T-helper 1 cell treated with Interleukin-12 subunit alpha and Interleukin-12 subunit beta and Interleukin-4 antibody, amounts not matched to agents 30 μg/mL and 1 μg/mL, for 36 hours (primary cell): ENCODE results near the gene KIRREL3.

Source experiments
- H3K27ac Mint-ChIP-seq: one replicate; pipeline ENCODE4 v1.8.0; 2021; ENCODE audit warnings: mild to moderate bottlenecking, mixed read lengths
- H3K27me3 Mint-ChIP-seq: one replicate; pipeline ENCODE4 v1.8.0; 2021; ENCODE audit warnings: low read depth, mixed read lengths
- H3K36me3 Mint-ChIP-seq: one replicate; pipeline ENCODE4 v1.8.0; 2021; ENCODE audit warnings: low read depth, mixed read lengths
- H3K4me1 Mint-ChIP-seq: one replicate; pipeline ENCODE4 v1.8.0; 2021; ENCODE audit warnings: low read depth, mixed read lengths
- H3K4me3 Mint-ChIP-seq: one replicate; pipeline ENCODE4 v1.8.0; 2021; ENCODE audit warnings: mild to moderate bottlenecking, moderate library complexity, mixed read lengths
- H3K9me3 Mint-ChIP-seq: one replicate; pipeline ENCODE4 v1.8.0; 2021; ENCODE audit warnings: mixed read lengths

KIRREL3 gene

GRCh38 chr11:127000291-127000968 is at the start of gene KIRREL3:
Gene KIRREL3 (minus strand): TSS chr11:127000770.
- H3K36me3 Mint-ChIP-seq: no peaks in the 10 kb centered on the region
- H3K4me1 Mint-ChIP-seq: no peaks in the 10 kb centered on the region
- no peak within 1 kb of the TSS for H3K4me3 Mint-ChIP-seq
- no peaks in the 10 kb centered on the region for H3K9me3 Mint-ChIP-seq
- H3K27me3 Mint-ChIP-seq: peaks cover 31% of the 10 kb centered on the region
- H3K27ac Mint-ChIP-seq: no peak within 1 kb of the TSS

DNA sequence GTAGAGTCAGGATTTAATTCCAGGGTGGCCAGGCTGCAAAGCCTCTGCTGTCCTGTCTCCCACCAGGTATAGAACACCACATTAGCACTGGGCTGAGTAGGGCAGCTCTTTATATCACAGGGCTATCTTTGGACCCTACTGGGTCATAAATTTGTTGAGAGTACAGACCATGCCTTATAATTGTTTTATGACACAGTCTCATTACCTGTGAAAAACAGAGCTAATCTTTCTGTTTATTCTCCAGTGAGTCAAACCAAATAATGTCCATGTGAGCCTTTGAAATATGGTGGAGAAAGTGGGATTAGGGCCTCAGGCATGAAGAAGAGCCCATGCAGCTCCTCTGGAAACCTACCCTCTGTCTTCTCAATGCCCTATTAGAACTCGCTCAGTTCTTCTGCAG is 49.6 kb upstream of the KIRREL3 start:
- no peak overlapping the region for H3K4me3 Mint-ChIP-seq
- H3K4me1 Mint-ChIP-seq: no peaks in the 10 kb centered on the region
- H3K27me3 Mint-ChIP-seq: peaks cover 3% of the 10 kb centered on the region
- H3K27ac Mint-ChIP-seq: no peak overlapping the region
- H3K36me3 Mint-ChIP-seq: no peaks in the 10 kb centered on the region
- no peaks in the 10 kb centered on the region for H3K9me3 Mint-ChIP-seq

DNA sequence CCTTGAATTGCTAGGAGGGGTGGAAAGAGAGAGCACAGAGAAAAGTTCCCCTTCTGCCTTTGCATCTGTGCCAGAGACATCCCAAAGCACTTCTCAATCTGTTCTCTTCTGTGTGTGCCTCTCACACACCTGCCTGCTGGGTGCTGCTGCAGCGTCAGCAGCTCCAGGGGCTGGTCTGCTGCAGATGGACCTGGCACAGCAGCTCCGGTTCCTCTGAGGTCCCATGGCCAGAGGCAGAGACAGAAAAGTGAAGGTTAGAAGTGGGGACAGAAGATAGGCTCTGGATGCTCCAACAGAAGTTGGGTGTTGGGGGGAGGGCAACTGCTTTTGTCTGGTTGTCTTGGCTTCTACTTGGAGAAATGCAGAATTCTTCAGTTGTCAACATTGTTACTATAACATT is 48.9 kb upstream of the KIRREL3 start:
- Mint-ChIP-seq H3K27ac (no peak overlapping the region), H3K36me3 (no peaks in the 10 kb centered on the region), H3K4me3 (no peak overlapping the region), H3K4me1 (no peaks in the 10 kb centered on the region), H3K27me3 (peaks cover 3% of the 10 kb centered on the region), H3K9me3 (no peaks in the 10 kb centered on the region)

DNA sequence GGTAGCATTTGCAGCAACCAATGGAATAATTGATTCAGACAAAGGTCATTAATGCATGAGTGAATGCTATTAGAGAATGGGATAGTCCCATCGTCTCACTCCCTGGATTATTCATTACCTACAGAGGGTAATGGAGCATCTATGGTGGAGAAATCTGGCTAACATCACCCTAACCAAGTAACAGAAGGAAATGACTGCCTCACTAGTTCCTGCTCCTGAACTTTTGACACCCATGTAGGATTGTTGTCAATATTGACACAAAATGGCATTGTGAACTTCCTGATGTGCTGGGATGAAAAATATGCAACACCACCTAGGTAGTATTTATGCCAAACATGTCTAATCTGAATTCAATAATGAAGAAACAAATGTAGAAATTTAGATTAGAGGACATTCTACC is 44.0 kb upstream of the KIRREL3 start:
- Mint-ChIP-seq H3K9me3 (no peaks in the 10 kb centered on the region), H3K4me3 (no peak overlapping the region), H3K4me1 (no peaks in the 10 kb centered on the region), H3K27ac (no peak overlapping the region), H3K36me3 (no peaks in the 10 kb centered on the region), H3K27me3 (peaks cover 3% of the 10 kb centered on the region)

DNA sequence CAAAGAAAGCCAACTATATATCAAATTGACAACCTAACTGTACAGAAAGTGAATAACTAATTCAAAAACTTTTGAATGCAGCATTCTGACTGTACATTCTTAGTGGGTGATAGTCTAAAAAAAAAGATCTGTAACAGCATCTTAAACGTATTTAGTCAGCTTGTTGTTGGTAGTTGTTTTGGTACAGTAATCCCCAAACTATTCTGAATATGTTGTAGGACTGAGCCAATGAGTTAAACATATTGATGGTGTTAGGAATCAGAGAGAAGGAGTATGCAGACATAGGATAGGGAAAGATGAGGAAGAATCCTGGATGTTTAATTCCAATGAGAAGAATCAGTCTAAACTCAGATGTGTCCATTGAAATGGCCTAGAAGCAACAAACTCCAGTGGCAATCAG is 41.9 kb upstream of the KIRREL3 start:
- Mint-ChIP-seq H3K36me3 (no peaks in the 10 kb centered on the region), H3K9me3 (no peaks in the 10 kb centered on the region), H3K4me1 (no peaks in the 10 kb centered on the region), H3K4me3 (no peak overlapping the region), H3K27ac (no peak overlapping the region), H3K27me3 (peaks cover 3% of the 10 kb centered on the region)

GRCh38 chr11:127039591-127039990 is 39.0 kb upstream of the KIRREL3 start:
- H3K4me1 Mint-ChIP-seq: no peaks in the 10 kb centered on the region

DNA sequence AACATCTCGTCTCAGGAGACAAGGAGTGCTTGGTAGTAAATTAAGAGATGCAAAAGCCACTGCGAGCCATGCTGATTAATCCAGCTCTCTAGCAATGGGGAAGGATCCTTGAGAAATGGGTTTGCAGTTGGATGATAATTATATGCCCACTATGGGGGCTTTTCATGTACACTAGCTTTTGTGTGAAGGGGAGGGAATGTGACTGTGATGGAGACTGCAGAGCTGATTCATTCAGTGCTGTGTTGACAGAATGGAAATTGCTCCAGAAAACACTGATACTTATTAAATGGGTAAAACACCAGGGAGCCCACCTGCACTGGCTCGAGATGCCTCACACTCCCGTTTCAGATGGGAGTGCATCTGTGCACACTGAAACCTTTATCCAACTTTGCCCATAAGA is 37.0 kb upstream of the KIRREL3 start:
- Mint-ChIP-seq H3K9me3 (no peaks in the 10 kb centered on the region), H3K4me1 (no peaks in the 10 kb centered on the region), H3K27me3 (no peaks in the 10 kb centered on the region), H3K27ac (no peak overlapping the region), H3K4me3 (no peak overlapping the region), H3K36me3 (no peaks in the 10 kb centered on the region)

More at GRCh38 chr11:127039591-127039990, 39.0 kb upstream of the KIRREL3 start:
- H3K27me3 Mint-ChIP-seq: no peaks in the 10 kb centered on the region
- no peaks in the 10 kb centered on the region for H3K36me3 Mint-ChIP-seq
- H3K27ac Mint-ChIP-seq: no peak overlapping the region
- H3K9me3 Mint-ChIP-seq: no peaks in the 10 kb centered on the region
- no peak overlapping the region for H3K4me3 Mint-ChIP-seq

- H3K9me3 Mint-ChIP-seq: no peaks in the 10 kb centered on the region
- no peaks in the 10 kb centered on the region for H3K36me3 Mint-ChIP-seq
- no peaks in the 10 kb centered on the region for H3K27me3 Mint-ChIP-seq
- H3K4me1 Mint-ChIP-seq: no peaks in the 10 kb centered on the region
- H3K27ac Mint-ChIP-seq: no peak overlapping the region
- H3K4me3 Mint-ChIP-seq: no peak overlapping the region
Measured at GRCh38 chr11:127037001-127037400, 36.4 kb upstream of the KIRREL3 start.

DNA sequence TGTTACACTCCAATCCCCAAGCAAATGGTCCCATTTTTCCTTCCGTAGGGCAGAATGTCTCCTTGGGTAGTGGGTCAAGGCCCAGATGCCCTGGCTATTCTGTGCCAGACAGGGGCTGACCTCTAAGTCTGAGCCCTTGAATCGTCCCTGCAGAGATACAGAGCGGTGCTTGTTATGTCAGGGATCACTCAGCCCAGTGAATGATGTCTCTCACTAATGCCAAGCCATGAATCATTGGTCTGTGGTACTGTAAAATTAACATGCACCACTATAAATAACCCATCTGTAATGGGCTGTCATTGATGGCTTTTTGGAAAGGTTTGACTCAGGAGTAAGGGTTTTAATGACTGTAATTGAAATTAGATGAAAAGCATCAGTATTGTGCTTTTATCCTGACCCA is 35.3 kb upstream of the KIRREL3 start:
- no peaks in the 10 kb centered on the region for H3K9me3 Mint-ChIP-seq
- H3K27ac Mint-ChIP-seq: no peak overlapping the region
- H3K4me3 Mint-ChIP-seq: no peak overlapping the region
- H3K27me3 Mint-ChIP-seq: no peaks in the 10 kb centered on the region
- H3K4me1 Mint-ChIP-seq: no peaks in the 10 kb centered on the region
- no peaks in the 10 kb centered on the region for H3K36me3 Mint-ChIP-seq

DNA sequence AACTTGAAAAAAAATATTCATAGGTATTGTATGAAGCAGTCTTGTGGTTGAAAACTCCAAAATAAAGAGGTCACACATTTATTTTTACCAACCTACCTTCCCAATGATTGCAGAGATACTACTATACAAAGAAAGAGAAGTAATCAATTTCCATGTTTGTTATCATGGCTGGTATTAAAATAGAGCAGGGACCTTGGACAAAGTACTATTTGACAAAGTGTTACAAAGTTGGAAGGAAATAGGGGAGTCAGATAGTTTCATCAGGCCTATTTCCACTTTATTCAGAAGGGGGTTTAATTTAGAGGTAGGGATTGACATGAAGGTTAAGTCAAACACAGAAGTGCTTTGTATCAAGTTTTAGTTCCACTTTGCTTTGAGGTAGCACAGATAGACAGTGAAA is 34.4 kb upstream of the KIRREL3 start:
- no peaks in the 10 kb centered on the region for H3K4me1 Mint-ChIP-seq
- H3K4me3 Mint-ChIP-seq: no peak overlapping the region
- no peak overlapping the region for H3K27ac Mint-ChIP-seq

GRCh38 chr11:127028648-127029047 is 28.1 kb upstream of the KIRREL3 start:
- H3K4me1 Mint-ChIP-seq: no peaks in the 10 kb centered on the region
- H3K36me3 Mint-ChIP-seq: no peaks in the 10 kb centered on the region
- no peak overlapping the region for H3K4me3 Mint-ChIP-seq
- no peak overlapping the region for H3K27ac Mint-ChIP-seq
- no peaks in the 10 kb centered on the region for H3K9me3 Mint-ChIP-seq
- H3K27me3 Mint-ChIP-seq: no peaks in the 10 kb centered on the region

More for the DNA sequence above, 34.4 kb upstream of the KIRREL3 start:
- Mint-ChIP-seq H3K36me3 (no peaks in the 10 kb centered on the region), H3K9me3 (no peaks in the 10 kb centered on the region), H3K27me3 (no peaks in the 10 kb centered on the region)

- Mint-ChIP-seq H3K9me3 (no peaks in the 10 kb centered on the region), H3K36me3 (no peaks in the 10 kb centered on the region), H3K4me1 (no peaks in the 10 kb centered on the region), H3K27me3 (no peaks in the 10 kb centered on the region), H3K4me3 (no peak overlapping the region), H3K27ac (no peak overlapping the region)
Measured at GRCh38 chr11:127027789-127028188, 27.2 kb upstream of the KIRREL3 start.

DNA sequence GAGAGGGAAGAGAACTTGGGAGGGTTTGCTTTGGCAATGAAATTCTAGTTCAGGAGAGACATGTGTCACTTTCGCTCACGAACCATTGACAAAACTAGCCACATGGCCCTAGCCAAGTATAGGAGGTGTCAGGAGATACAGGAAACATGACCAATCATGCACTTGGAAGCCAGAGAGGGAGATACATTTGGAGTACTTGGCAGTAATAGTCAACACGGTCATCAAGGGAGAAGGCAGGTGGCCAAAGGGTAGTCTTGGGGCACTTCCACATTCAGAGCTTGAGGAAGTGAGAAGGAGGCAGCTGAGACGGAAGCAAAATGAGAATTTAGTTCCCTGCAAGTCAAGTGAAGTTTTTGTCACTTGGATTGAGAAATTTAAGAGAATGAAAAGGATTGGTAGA is 26.4 kb upstream of the KIRREL3 start:
- H3K36me3 Mint-ChIP-seq: no peaks in the 10 kb centered on the region
- no peaks in the 10 kb centered on the region for H3K27me3 Mint-ChIP-seq
- no peak overlapping the region for H3K4me3 Mint-ChIP-seq
- no peaks in the 10 kb centered on the region for H3K9me3 Mint-ChIP-seq
- H3K27ac Mint-ChIP-seq: no peak overlapping the region
- no peaks in the 10 kb centered on the region for H3K4me1 Mint-ChIP-seq

DNA sequence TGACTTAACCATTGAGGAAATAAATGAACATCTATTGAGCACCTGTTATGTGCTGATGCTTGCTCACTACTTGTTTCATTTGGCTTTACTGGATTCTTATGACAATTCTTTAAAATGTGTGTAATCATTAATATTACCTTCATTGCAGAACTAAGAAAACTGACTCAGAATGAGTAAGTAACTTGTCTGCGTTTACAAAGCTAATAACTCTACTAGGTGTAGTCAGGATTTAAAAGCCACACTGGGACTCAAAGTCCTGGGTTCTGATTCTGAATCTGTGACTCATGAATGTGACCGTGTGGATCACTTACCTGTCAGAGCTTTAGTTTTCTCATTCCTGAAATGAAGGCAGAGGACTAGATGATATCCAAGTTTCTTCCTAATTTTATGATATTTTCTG is 23.4 kb upstream of the KIRREL3 start:
- H3K27ac Mint-ChIP-seq: no peak overlapping the region
- H3K27me3 Mint-ChIP-seq: no peaks in the 10 kb centered on the region
- no peaks in the 10 kb centered on the region for H3K9me3 Mint-ChIP-seq
- H3K4me3 Mint-ChIP-seq: no peak overlapping the region
- H3K36me3 Mint-ChIP-seq: no peaks in the 10 kb centered on the region
- H3K4me1 Mint-ChIP-seq: no peaks in the 10 kb centered on the region

DNA sequence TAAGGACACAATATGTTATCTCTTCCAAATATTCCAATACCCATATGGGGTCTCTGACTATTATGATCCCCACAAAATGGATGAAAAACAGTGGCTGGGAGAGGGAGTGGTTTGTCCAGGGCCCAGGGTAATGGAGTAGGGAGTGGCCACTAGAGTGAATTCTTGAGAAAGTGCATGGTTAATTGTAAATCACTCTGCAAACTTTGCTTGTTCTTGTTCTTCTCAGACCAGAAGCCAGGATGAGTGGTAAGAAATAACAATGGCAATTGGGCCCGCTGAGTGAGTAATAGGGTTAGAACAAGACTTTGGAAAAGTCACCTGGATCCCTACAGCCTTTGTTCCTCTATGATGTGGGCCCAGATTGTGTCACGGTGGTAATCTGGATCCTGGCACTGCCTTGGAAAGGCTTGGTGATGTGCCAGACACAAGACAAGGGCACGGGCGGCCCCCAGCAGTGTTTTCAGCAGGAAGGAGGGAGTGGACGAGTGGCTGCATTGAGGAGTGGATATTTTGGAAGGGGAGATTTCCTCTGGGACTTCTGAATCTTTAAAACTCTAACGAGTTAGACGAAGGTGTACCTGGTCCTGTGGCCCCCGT is 18.2 kb upstream of the KIRREL3 start:
- H3K36me3 Mint-ChIP-seq: no peaks in the 10 kb centered on the region
- no peaks in the 10 kb centered on the region for H3K9me3 Mint-ChIP-seq
- no peak overlapping the region for H3K27ac Mint-ChIP-seq
- no peaks in the 10 kb centered on the region for H3K27me3 Mint-ChIP-seq
- H3K4me3 Mint-ChIP-seq: no peak overlapping the region
- no peaks in the 10 kb centered on the region for H3K4me1 Mint-ChIP-seq
